A673 (cell line): Measurements from ENCODE around the gene SLC44A1. TPM values are rescaled to one million over a fixed set of nuclear protein-coding genes. Genes with fewer than 3 reads are reported as not detected.

ENCODE experiments used
- BruUV-seq: library from RNA; stranded (reverse); fragments of 400-500 nt; replicated peaks from 2 replicates; lab custom pipeline; 2021; lab: Mats Ljungman, UMichigan
- CTCF ChIA-PET: fragments of 300-600 bp; sonication (Branson Sonifier 250); formaldehyde crosslinking; loops from one replicate; lab custom pipeline; 2022; ENCODE audit warnings: antibody characterized with exemption; lab: Charles Lee
- POLR2A ChIA-PET: fragments of 300-600 bp; sonication (Branson Sonifier 250); formaldehyde crosslinking; loops from one replicate; lab custom pipeline; 2022; ENCODE audit warnings: antibody characterized with exemption; ENCODE audit not compliant: low non-redundant PET; lab: Charles Lee
- DNase-seq: peaks from one replicate; pipeline ENCODE4 v3.0.0-alpha.2; 2015; ENCODE audit warnings: low spot score
- H3K27ac ChIP-seq: fragments of 200-600 bp; sonication (generic); 2 replicates; pipeline ENCODE4 v1.5.1; 2016; ENCODE audit warnings: mixed run types, low read depth, mild to moderate bottlenecking, mixed read lengths, antibody characterized with exemption, low read length; ENCODE audit not compliant: poor library complexity, severe bottlenecking
- H3K27me3 ChIP-seq: fragments of 200-600 bp; sonication (generic); replicated peaks from 2 replicates; pipeline ENCODE4 v1.6.1; 2017; ENCODE audit warnings: mixed run types, low read depth, mild to moderate bottlenecking, mixed read lengths, antibody characterized with exemption, low read length; ENCODE audit not compliant: insufficient read depth, poor library complexity
- H3K36me3 ChIP-seq: fragments of 200-600 bp; sonication (generic); 2 replicates; pipeline ENCODE4 v1.6.1; 2016; ENCODE audit warnings: mixed run types, mild to moderate bottlenecking, mixed read lengths, antibody characterized with exemption, low read length; ENCODE audit not compliant: insufficient read depth, poor library complexity, severe bottlenecking
- H3K4me1 ChIP-seq: fragments of 200-600 bp; sonication (generic); 2 replicates; pipeline ENCODE4 v1.6.1; 2017; ENCODE audit warnings: mixed run types, mild to moderate bottlenecking, mixed read lengths, antibody characterized with exemption, low read length; ENCODE audit not compliant: insufficient read depth, poor library complexity, severe bottlenecking
- H3K4me3 ChIP-seq: fragments of 200-600 bp; sonication (generic); 2 replicates; pipeline ENCODE4 v1.5.1; 2016; ENCODE audit warnings: low read depth, mixed run types, mild to moderate bottlenecking, mixed read lengths, low read length; ENCODE audit not compliant: poor library complexity, severe bottlenecking
- H3K9me3 ChIP-seq: fragments of 200-600 bp; sonication (generic); 2 replicates; pipeline ENCODE4 v1.6.1; 2016; ENCODE audit warnings: mixed run types, low read depth, mild to moderate bottlenecking, mixed read lengths, antibody characterized with exemption, low read length; ENCODE audit not compliant: poor library complexity, severe bottlenecking
- CTCF ChIP-seq: fragments of 300-800, 200-600 bp; sonication (generic); conservative IDR thresholded peaks from 2 replicates; pipeline ENCODE4 v1.5.1; 2017; ENCODE audit warnings: low read depth, mild to moderate bottlenecking, antibody characterized with exemption, low read length, moderate library complexity, mixed read lengths
- EZH2 ChIP-seq: fragments of 200-600 bp; sonication (generic); IDR thresholded peaks from 2 replicates; pipeline ENCODE4 v1.6.1; 2017; ENCODE audit warnings: borderline replicate concordance, low read depth, mild to moderate bottlenecking, mixed read lengths, antibody characterized with exemption, low read length; ENCODE audit not compliant: poor library complexity, severe bottlenecking
- intact Hi-C: fragments of 100-400 bp; cut with micrococcal nuclease; formaldehyde crosslinking; loops from one replicate; pipeline ENCODE4 v1.10.0; 2022; ENCODE audit not compliant: unreplicated experiment
- total RNA-seq: library from RNA; stranded (reverse); gene quantifications from 2 replicates; pipeline ENCODE4 v1.2.3, GENCODE V29; 2021

Gene SLC44A1
- total RNA-seq, 1 experiment from 2014 or later = 11.9 TPM

GRCh38 chr9:105396901-105397300 lies 152.4 kb downstream of the SLC44A1 start:
- ChIA-PET POLR2A (no interaction called here), CTCF (no interaction called here)
- no peaks in the 10 kb centered on the region for H3K27me3 ChIP-seq
- no peak overlapping the region for H3K27ac ChIP-seq
- TF ChIP-seq EZH2 = no peak
- H3K36me3 ChIP-seq = no peaks in the 10 kb centered on the region
- intact Hi-C loops = no loop called here
- no peaks in the 10 kb centered on the region for H3K9me3 ChIP-seq
- no peaks in the 10 kb centered on the region for H3K4me1 ChIP-seq
- no peak overlapping the region for H3K4me3 ChIP-seq
- no peak for DNase-seq
- BruUV-seq = no TSS peak

GRCh38 chr9:105399117-105399516 lies 154.7 kb downstream of the SLC44A1 start:
- H3K9me3 ChIP-seq = no peaks in the 10 kb centered on the region
- H3K36me3 ChIP-seq = no peaks in the 10 kb centered on the region
- no peak for DNase-seq
- H3K4me1 ChIP-seq = no peaks in the 10 kb centered on the region
- BruUV-seq = no TSS peak
- POLR2A ChIA-PET = no interaction called here
- CTCF ChIA-PET = no interaction called here
- H3K27me3 ChIP-seq = peaks cover 2% of the 10 kb centered on the region
- no peak overlapping the region for H3K27ac ChIP-seq
- no peak overlapping the region for H3K4me3 ChIP-seq
- intact Hi-C loops = no loop called here
- no peak for TF ChIP-seq EZH2
- no peak for TF ChIP-seq CTCF

GRCh38 chr9:105401651-105402050 lies 157.2 kb downstream of the SLC44A1 start:
- no peaks in the 10 kb centered on the region for H3K36me3 ChIP-seq
- H3K9me3 ChIP-seq = no peaks in the 10 kb centered on the region
- DNase-seq = peak; percentile 22
- H3K4me3 ChIP-seq = no peak overlapping the region
- H3K27ac ChIP-seq = no peak overlapping the region
- H3K4me1 ChIP-seq = no peaks in the 10 kb centered on the region
- no TSS peak for BruUV-seq
- H3K27me3 ChIP-seq = peaks cover 2% of the 10 kb centered on the region
- CTCF ChIA-PET = interaction anchor here (0.5 kb wide), 1 partner anchor 645 kb away, joined by 4 read pairs; no protein-coding TSS in a partner anchor
- TF ChIP-seq EZH2 (no peak), CTCF (0 out of 2 replicates have a peak, but pooled peaks have one; percentile 16)
- POLR2A ChIA-PET = no interaction called here
- intact Hi-C loops = no loop called here
